GM12878 (cell line): ENCODE measurements around the gene PLOD3. TPM values are rescaled to one million over a fixed set of nuclear protein-coding genes. Genes with fewer than 3 reads are reported as not detected.

Source experiments
- FOXK2 ChIP-seq: fragments of 450-650 bp; IDR thresholded peaks from 2 replicates; pipeline ENCODE4 v1.6.1; 2017; ENCODE audit warnings: mild to moderate bottlenecking, moderate library complexity
- KLF5 ChIP-seq: fragments of 450-650 bp; IDR thresholded peaks from 2 replicates; pipeline ENCODE4 v1.6.1; 2014; ENCODE audit warnings: mild to moderate bottlenecking; ENCODE audit not compliant: partially characterized antibody
- NFYB ChIP-seq: IDR thresholded peaks from 2 replicates; pipeline ENCODE4 v1.6.1; 2011; ENCODE audit warnings: low read depth, mild to moderate bottlenecking, low read length, improper control_type of control experiment, moderate library complexity; ENCODE audit not compliant: insufficient read depth
- POU2F2 ChIP-seq: IDR thresholded peaks from 3 replicates; pipeline ENCODE4 v1.6.1; 2011; ENCODE audit warnings: low read depth, mild to moderate bottlenecking, low read length, borderline replicate concordance
- SPI1 ChIP-seq: IDR thresholded peaks from 2 replicates; pipeline ENCODE4 v1.6.1; 2011; ENCODE audit warnings: low read depth, mild to moderate bottlenecking, low read length, moderate library complexity, borderline replicate concordance; ENCODE audit not compliant: insufficient read depth
- SRF ChIP-seq, 2 experiments: IDR thresholded peaks; 2 replicates each; pipeline ENCODE4 v1.6.1; 2011; ENCODE audit warnings: low read depth in 2 of 2, low read length in 2 of 2, mild to moderate bottlenecking in 1 of 2, moderate library complexity in 1 of 2
- TARDBP ChIP-seq: IDR thresholded peaks from 2 replicates; pipeline ENCODE4 v1.6.1; 2016; ENCODE audit warnings: borderline replicate concordance
- ZSCAN29 ChIP-seq: fragments of 450-650 bp; IDR thresholded peaks from 2 replicates; pipeline ENCODE4 v1.6.1; 2017; ENCODE audit warnings: mild to moderate bottlenecking, moderate library complexity
- polyA plus RNA-seq, 11 experiments: library from polyadenylated mRNA; depleted of rRNA in 4 of 11; unstranded in 6 of 11; stranded (reverse) in 5 of 11; fragments of >200 nt; fragmentation: Nextera tagmentation in 4 of 11; fragmentation: Illumina TruSeq in 1 of 11; extraction: Ambion mirVana in 4 of 11; extraction: Trizol in 1 of 11; gene quantifications; 1 replicate in 1 of 11; 2 replicates in 10 of 11; pipeline versions ENCODE4 v1.2.1 to v1.2.3, GENCODE V29; 2011 to 2016; ENCODE audit warnings: inconsistent platforms in 2 of 11, missing spikeins in 2 of 11, low read depth in 1 of 11
- total RNA-seq, 4 experiments: library from RNA; depleted of rRNA in 3 of 4; stranded (reverse); fragments of >200 nt in 3 of 4; fragmentation: Illumina TruSeq in 1 of 4; extraction: Trizol in 1 of 4; gene quantifications; 2 replicates each; pipeline versions ENCODE4 v1.2.1 to v1.2.3, GENCODE V29; 2013 to 2021
- TF ChIP-seq, protein P1 (sequence below): IDR thresholded peaks from 2 replicates; pipeline ENCODE4 v1.6.1; 2011; ENCODE audit warnings: borderline replicate concordance, low read depth, mild to moderate bottlenecking, moderate library complexity, low read length; ENCODE audit not compliant: insufficient read depth, poor library complexity, severe bottlenecking
- TF ChIP-seq, protein P2 (sequence below): fragments of 450-650 bp; IDR thresholded peaks from 2 replicates; pipeline ENCODE4 v1.6.1; 2014; ENCODE audit warnings: mild to moderate bottlenecking
- TF ChIP-seq, protein P3 (sequence below): fragments of 450-650 bp; IDR thresholded peaks from 2 replicates; pipeline ENCODE4 v1.6.1; 2017; ENCODE audit warnings: antibody characterized with exemption, mild to moderate bottlenecking, moderate library complexity
- TF ChIP-seq, protein P4 (sequence below): fragments of 450-650 bp; IDR thresholded peaks from 2 replicates; pipeline ENCODE4 v1.6.1; 2016; ENCODE audit warnings: mild to moderate bottlenecking, moderate library complexity, borderline replicate concordance

The PLOD3 gene
- total and polyA plus RNA-seq, 10 of the 15 experiments (the other 5 are each of a cell fraction or from before 2014, with no cell fraction given) = 0.53 to 27.8 (median 15.1) TPM

DNA sequence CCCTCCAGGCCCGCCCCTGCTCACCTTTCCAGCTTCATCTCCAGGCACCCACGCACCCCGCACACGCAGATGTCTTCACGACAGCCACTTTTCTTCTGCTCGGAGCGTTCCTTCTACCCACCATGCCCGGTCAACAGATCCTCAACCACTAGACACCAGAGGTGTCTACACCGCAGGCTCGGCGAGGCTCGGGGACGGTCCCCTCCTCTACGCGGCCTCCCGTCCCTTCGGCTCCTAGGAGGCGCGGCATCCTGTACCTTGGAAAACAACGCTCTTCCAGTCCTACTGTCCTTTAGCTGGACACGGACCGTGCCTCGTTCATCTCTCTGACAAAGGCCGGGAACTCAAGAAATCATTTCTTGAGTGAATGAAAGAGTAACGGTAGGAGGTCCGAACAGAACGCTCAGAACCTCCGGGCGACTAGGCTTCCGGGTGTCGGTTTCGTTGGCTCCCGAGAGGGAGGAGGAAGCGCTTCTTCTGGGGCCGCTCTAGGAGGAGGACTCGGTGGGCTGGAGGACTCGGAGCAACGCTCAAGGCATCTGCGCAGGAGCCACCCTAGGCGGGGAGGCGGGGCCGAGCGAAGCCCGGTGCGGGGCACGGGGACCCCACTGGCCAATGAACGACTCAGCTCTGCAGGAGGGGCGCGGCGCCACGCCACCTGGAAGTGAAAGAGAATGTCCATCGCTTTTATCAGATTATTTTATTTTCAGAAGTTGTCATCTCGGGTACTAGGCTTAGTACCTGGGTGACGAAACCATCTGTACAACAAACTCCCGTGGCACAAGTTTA, 34.7 kb upstream of the PLOD3 start (continued):
- TF ChIP-seq SPI1 (peak; percentile 54; the same call in 1 of the 2 replicates), KLF5 (no peak), POU2F2 (no peak), FOXK2 (no peak), SRF (IDR thresholded peaks at IDR 0.05; ENCODE audit: low read depth in 2 of 2, low read length in 2 of 2) (no peak), NFYB (peak; percentile 75; the same call in 1 of the 2 replicates), TARDBP (no peak), ZSCAN29 (0 out of 2 replicates have a peak, but pooled peaks have one; percentile 18)
- TF ChIP-seq, protein P1, sequence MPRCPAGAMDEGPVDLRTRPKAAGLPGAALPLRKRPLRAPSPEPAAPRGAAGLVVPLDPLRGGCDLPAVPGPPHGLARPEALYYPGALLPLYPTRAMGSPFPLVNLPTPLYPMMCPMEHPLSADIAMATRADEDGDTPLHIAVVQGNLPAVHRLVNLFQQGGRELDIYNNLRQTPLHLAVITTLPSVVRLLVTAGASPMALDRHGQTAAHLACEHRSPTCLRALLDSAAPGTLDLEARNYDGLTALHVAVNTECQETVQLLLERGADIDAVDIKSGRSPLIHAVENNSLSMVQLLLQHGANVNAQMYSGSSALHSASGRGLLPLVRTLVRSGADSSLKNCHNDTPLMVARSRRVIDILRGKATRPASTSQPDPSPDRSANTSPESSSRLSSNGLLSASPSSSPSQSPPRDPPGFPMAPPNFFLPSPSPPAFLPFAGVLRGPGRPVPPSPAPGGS = no peak
- TF ChIP-seq, protein P2, sequence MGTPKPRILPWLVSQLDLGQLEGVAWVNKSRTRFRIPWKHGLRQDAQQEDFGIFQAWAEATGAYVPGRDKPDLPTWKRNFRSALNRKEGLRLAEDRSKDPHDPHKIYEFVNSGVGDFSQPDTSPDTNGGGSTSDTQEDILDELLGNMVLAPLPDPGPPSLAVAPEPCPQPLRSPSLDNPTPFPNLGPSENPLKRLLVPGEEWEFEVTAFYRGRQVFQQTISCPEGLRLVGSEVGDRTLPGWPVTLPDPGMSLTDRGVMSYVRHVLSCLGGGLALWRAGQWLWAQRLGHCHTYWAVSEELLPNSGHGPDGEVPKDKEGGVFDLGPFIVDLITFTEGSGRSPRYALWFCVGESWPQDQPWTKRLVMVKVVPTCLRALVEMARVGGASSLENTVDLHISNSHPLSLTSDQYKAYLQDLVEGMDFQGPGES = no peak
- TF ChIP-seq, protein P3, sequence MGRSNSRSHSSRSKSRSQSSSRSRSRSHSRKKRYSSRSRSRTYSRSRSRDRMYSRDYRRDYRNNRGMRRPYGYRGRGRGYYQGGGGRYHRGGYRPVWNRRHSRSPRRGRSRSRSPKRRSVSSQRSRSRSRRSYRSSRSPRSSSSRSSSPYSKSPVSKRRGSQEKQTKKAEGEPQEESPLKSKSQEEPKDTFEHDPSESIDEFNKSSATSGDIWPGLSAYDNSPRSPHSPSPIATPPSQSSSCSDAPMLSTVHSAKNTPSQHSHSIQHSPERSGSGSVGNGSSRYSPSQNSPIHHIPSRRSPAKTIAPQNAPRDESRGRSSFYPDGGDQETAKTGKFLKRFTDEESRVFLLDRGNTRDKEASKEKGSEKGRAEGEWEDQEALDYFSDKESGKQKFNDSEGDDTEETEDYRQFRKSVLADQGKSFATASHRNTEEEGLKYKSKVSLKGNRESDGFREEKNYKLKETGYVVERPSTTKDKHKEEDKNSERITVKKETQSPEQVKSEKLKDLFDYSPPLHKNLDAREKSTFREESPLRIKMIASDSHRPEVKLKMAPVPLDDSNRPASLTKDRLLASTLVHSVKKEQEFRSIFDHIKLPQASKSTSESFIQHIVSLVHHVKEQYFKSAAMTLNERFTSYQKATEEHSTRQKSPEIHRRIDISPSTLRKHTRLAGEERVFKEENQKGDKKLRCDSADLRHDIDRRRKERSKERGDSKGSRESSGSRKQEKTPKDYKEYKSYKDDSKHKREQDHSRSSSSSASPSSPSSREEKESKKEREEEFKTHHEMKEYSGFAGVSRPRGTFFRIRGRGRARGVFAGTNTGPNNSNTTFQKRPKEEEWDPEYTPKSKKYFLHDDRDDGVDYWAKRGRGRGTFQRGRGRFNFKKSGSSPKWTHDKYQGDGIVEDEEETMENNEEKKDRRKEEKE = no peak
- TF ChIP-seq, protein P4, sequence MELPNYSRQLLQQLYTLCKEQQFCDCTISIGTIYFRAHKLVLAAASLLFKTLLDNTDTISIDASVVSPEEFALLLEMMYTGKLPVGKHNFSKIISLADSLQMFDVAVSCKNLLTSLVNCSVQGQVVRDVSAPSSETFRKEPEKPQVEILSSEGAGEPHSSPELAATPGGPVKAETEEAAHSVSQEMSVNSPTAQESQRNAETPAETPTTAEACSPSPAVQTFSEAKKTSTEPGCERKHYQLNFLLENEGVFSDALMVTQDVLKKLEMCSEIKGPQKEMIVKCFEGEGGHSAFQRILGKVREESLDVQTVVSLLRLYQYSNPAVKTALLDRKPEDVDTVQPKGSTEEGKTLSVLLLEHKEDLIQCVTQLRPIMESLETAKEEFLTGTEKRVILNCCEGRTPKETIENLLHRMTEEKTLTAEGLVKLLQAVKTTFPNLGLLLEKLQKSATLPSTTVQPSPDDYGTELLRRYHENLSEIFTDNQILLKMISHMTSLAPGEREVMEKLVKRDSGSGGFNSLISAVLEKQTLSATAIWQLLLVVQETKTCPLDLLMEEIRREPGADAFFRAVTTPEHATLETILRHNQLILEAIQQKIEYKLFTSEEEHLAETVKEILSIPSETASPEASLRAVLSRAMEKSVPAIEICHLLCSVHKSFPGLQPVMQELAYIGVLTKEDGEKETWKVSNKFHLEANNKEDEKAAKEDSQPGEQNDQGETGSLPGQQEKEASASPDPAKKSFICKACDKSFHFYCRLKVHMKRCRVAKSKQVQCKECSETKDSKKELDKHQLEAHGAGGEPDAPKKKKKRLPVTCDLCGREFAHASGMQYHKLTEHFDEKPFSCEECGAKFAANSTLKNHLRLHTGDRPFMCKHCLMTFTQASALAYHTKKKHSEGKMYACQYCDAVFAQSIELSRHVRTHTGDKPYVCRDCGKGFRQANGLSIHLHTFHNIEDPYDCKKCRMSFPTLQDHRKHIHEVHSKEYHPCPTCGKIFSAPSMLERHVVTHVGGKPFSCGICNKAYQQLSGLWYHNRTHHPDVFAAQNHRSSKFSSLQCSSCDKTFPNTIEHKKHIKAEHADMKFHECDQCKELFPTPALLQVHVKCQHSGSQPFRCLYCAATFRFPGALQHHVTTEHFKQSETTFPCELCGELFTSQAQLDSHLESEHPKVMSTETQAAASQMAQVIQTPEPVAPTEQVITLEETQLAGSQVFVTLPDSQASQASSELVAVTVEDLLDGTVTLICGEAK = peak; percentile 84; the same call in 1 of the 2 replicates
